Astrocyte of the spinal cord (primary cell): ENCODE data around the gene DENND1B.
"Not testable (repeated sequence)": the region's sequence is repeated elsewhere in the genome, so short reads cannot be mapped to it uniquely, and the experiment has no call there.

Experiments used
- DNase-seq: peaks from one replicate; pipeline ENCODE4 v3.0.0; 2011; ENCODE audit warnings: low read depth, low spot score
- H3K4me3 ChIP-seq: 2 replicates; pipeline ENCODE4 v1.5.1; 2011; ENCODE audit warnings: low read depth, mild to moderate bottlenecking, low read length, moderate library complexity
- CTCF ChIP-seq: IDR thresholded peaks from 2 replicates; pipeline ENCODE4 v1.5.1; 2012; ENCODE audit warnings: low read depth, mild to moderate bottlenecking, low read length, inconsistent platforms
- in situ Hi-C: cut with HindIII; loops from 2 replicates; pipeline ENCODE4 v1.10.0; 2017; ENCODE audit warnings: low sequenced_read_pairs

The DENND1B gene

GRCh38 chr1:197769287-197769686 is 6.0 kb downstream of the DENND1B start:
- DNase-seq: no peak
- no peak overlapping the region for H3K4me3 ChIP-seq
- in situ Hi-C loops: no loop called here
- no peak for TF ChIP-seq CTCF

- no peak for DNase-seq
- in situ Hi-C loops: no loop called here
- no peak overlapping the region for H3K4me3 ChIP-seq
- no peak for TF ChIP-seq CTCF
These were observed 7.1 kb downstream of the DENND1B start for GRCh38 chr1:197768014-197768805.

- H3K4me3 ChIP-seq: no peak overlapping the region
- DNase-seq: no peak
- TF ChIP-seq CTCF: no peak
- in situ Hi-C loops: no loop called here
These were observed 11.5 kb downstream of the DENND1B start for GRCh38 chr1:197763769-197764168.

DNA sequence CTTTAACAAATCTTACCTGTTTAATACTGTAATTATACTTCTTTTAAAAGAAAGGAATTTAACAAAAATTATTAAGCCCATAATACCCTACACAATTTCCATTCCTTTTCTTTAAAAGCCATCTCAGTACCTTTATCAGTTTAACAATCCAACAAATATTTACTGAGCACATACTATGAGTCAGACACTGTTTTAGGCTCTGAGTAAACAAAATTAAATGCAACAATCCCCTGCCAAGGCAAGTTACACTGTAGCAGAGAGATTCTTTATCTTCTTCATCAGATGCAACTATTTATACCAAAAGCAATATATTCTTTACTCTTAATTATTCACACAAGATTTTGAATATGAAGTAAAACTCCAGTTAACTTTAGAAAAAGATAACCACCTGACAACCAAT is 12.0 kb downstream of the DENND1B start:
- no peak for TF ChIP-seq CTCF
- in situ Hi-C loops: no loop called here
- H3K4me3 ChIP-seq: no peak overlapping the region
- no peak for DNase-seq

DNA sequence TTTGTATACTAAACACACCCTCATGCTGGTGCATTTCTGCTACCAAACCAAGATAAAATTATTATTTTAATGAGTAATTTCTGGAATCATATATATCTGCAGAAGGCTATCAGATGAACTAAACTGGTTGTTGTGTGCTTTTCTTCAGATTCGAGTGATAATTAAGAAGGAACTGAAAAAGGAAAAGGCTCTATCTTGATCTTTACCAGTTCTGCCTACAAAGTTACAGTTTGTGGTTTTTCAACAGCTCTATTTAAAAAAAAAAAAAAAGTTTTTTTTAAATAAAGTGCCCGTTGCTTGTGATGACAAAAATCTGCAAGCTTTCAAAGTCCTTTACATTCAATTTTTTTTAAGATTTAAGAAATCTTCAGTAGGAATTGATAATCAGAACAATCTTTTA is 13.6 kb downstream of the DENND1B start:
- no peak for DNase-seq
- no peak overlapping the region for H3K4me3 ChIP-seq
- in situ Hi-C loops: no loop called here
- TF ChIP-seq CTCF: no peak

DNA sequence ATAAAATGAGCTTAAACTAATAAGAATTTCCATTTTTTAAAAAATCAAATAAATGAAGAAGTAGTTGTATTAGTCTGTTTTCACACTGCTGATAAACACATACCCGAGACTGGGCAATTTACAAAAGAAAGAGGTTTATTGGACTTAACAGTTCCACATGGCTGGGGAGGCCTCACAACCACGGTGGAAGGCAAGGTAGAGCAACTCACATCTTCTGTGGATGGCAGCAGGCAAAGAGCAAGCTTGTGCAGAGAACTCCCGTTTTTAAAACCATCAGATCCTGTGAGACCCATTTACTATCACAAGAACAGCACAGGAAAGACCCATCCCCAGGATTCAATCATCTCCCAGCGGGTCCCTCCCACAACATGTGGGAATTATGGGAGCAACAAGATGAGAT is 19.7 kb downstream of the DENND1B start:
- in situ Hi-C loops, H3K4me3 ChIP-seq, DNase-seq: not testable (repeated sequence)

GRCh38 chr1:197752652-197753164 is 22.6 kb downstream of the DENND1B start:
- H3K4me3 ChIP-seq, DNase-seq, in situ Hi-C loops: not testable (repeated sequence)

GRCh38 chr1:197750366-197750765 is 24.9 kb downstream of the DENND1B start:
- no peak for DNase-seq
- in situ Hi-C loops: no loop called here
- H3K4me3 ChIP-seq: no peak overlapping the region
- no peak for TF ChIP-seq CTCF
